HG02610 (cell line): Measurements from ENCODE around the gene CBX4.

Source experiments
- ATAC-seq: cut with Tn5 transposase; IDR thresholded peaks from one replicate; pipeline ENCODE4 v1.9.1; 2021; ENCODE audit warnings: mild to moderate bottlenecking, moderate library complexity; ENCODE audit not compliant: unreplicated experiment

CBX4 gene

GRCh38 chr17:79842656-79843473 lies 3.6 kb upstream of the CBX4 start:
- no peak for ATAC-seq

GRCh38 chr17:79842136-79842655 lies 3.0 kb upstream of the CBX4 start:
- no peak for ATAC-seq

DNA sequence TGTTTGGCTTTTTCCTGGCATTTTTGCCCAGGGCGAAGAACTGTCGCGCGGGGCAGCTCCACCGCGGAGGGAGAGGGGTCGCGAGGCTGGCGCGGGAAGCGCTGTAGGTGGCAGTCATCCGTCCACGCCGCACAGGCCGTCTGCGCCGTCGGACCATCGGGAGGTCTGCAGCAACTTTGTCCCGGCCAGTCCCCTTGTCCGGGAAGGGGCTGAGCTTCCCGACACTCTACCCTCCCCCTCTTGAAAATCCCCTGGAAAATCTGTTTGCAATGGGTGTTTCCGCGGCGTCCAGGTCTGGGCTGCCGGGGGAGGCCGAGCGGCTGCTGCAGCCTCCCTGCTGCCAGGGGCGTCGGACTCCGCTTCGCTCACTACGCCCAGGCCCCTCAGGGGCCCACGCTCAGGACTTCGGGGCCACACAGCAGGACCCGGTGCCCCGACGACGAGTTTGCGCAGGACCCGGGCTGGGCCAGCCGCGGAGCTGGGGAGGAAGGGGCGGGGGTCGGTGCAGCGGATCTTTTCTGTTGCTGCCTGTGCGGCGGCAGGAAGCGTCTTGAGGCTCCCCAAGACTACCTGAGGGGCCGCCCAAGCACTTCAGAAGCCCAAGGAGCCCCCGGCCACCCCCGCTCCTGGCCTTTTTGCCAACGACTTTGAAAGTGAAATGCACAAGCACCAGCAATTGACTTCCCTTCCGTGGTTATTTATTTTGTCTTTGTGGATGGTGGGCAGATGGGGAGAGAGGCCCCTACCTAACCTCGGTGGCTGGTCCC lies 2.3 kb upstream of the CBX4 start:
- no peak for ATAC-seq

- ATAC-seq, result no peak
Measured at GRCh38 chr17:79840989-79841286, 1.7 kb upstream of the CBX4 start.

GRCh38 chr17:79840269-79840988 lies 1.2 kb upstream of the CBX4 start:
- no peak for ATAC-seq

DNA sequence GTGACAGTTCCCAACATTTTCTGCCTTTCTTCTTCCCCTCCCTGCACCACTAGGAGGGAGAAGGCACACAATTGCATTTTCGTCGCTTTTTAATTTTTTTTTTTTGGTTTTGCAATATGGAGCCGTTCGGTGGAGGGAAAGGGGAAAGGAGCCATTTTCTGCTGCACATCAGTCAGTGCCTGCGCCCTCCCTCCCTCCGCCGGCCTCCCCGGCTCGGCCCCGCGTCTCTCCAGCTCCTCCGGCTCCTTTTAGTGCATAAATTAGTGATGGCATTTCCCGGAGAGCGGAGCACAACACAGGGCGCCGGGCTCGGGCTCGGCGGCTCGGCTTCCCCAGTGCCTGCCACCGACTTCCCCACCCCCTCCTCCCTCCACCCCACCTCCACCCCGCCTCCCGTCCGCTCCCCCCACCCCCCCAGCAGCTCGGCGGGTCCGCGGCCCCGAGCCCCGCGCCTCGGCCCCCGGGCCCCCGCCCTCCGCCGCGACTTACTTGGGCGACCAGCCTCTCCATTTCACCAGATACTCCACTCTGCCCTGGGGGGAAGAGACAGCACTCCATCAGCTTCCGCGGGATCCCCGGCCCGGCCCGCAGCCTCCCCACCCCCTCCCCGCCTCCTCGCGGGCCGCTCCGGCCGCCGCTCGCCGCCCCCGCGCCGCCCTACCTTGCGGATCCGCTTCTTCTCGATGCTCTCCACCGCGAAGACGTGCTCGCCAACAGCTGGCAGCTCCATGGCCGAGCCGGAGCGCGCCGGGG lies 542 bp downstream of the CBX4 start:
- ATAC-seq, result peak; percentile 12

DNA sequence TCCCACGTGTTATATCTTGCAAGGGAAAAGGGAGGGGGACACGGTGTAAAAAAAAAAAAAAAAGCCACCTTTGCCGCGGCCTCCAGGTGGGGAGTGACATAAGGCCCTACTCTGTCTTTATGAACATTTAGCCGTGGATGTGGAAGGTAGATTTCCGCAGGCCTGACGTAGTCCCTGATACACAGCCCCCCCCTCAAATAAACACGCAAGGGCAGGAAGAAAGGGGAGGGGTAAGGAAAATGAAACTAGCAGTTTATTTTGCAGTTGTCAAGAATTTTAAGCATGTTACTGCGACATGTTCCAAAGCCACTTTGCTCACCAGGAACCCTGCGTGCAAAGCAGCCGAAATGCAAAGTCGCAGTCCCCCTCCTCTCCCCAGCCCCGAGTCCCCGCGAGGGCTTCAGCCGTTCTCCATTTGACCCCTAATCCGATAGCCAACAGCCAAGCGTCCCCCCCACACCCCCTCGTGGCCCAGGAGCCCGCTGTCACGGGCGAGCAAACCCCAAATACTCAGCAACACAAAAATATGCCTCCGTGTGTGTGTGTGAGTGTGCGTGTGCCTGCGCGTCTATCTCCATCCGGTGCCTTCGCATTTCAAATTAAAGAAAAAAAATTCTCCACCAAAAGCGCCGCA lies 1.2 kb downstream of the CBX4 start:
- ATAC-seq, result no peak

- no peak for ATAC-seq
Measured at GRCh38 chr17:79836972-79837887, 2.0 kb downstream of the CBX4 start.

- no peak for ATAC-seq
Measured at GRCh38 chr17:79836510-79836971, 2.7 kb downstream of the CBX4 start.

DNA sequence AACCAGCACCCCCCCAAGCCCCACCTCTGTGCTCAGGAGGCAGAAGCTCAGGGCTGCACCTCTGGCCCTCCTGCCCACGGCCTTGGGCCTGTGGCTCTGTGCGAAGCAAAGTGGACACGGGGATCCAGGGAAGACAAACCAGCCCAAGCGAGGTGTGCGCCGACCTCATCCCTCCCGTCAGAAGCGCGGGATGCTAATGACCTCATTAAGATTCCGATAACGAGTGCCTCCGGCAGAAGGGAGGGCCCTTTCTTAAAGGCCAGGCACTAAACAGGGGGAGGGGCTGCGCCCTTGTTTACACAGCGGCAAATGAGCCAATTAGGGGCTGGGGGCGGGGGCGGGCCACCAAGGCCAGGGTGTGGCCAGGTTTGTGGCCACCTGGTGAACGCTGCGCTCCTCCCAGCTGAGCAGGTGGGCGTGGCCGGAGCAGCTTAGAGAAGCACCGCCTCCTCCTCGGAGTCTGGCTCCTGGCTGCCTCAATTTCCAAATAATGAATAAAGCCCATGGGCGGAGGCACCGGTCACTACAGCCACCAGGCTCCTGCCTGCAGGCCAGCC lies 3.2 kb downstream of the CBX4 start:
- ATAC-seq, result no peak

DNA sequence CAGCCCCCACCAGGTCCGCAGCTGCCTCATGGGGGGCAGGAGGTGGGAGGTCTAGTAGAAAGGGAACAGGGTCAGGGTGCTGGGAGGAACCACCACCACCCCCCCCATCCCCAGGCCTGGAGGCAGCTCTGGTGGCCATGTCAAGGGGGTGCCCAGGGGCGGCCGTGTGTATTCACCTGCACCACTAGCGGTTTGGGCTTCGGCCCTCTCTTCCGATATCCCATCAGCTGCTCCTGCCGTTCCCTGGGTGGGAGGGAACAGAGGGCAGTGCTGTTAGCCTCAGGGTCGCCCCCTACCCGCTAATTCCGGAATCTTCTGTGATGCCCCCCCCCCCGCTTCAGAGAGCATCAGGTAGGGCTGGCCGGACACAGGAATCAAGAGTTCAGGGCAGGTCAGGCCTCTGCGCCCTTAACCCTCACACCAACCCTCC lies 3.8 kb downstream of the CBX4 start:
- no peak for ATAC-seq

- no peak for ATAC-seq
Measured at GRCh38 chr17:79834565-79835469, 4.4 kb downstream of the CBX4 start.

- ATAC-seq, result no peak
Measured at GRCh38 chr17:79833744-79834564, 5.3 kb downstream of the CBX4 start.

DNA sequence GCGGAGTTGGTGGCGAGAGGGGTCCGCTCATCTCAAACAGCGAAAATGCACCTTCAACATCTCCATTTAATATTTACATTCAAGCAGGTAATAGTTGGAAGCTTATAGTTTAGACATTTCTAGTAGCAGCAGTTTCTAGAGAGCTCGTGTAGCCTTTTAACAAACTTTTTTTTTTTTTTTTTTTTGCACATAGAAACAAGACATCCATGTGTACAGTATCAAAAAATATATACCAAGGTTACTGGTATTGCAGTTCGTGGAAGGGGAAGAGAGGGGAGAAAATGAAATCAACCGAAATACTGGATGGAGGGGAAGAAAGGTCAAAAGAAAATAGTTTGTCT lies 6.2 kb downstream of the CBX4 start:
- ATAC-seq, result no peak

GRCh38 chr17:79832218-79833109 lies 6.8 kb downstream of the CBX4 start:
- ATAC-seq, result no peak
